ENCODE data around the gene FAM124B.

Gene FAM124B

DNA sequence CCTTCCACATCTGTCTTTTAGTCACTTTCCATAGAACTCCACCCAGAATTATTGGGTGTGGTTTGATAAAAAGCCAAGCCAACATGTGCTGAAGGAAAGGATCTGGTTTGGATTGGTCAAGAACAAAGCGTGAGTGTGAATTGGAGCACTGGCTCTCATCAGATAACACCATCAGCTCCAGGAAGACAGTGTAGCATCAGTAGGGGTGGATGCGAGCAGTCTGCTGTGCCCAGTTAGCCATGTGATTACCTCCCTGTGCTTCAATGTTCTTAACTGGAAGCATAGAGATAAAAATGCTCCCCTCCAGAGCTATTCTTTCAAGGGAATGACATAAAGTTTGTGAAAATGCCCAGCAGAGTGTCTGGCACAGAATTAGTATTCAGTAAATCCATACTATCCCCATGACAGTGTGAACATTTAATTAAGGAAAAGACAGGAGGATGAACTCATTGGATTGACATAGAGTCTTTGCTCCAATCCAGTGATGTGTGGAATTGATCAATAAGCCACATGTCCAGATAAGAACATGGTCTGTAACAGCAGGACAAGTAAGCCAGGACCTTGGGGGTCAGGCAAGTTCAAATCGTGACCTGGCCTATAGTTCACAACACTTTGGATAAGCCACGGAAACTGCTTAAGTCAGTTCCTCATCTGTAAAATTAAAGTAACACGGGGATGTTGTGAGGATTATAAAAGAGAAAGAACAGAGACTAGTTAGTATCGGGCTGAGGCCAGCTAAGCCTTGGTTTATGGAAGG lies 68.0 kb downstream of the FAM124B start:
- no peak for DNase-seq

DNA sequence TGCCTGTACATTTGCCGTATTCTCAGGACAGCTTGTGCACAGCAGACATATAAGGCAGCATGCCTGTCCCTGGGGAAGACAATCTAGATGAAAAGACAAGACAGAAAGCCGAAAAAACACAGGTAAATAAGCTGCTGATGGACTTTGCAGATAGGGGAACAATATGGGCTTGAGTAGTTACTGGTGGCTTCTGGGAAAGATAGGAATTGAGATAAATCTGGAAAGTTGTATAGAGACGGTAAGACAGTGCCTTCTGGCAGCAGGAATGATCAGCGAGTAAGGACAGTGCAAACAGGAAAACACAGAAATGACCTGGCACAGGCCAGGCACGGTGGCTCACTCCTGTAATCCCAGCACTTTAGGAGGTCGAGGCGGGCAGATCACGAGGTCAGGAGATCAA lies 70.2 kb downstream of the FAM124B start:
- no peak for DNase-seq

DNA sequence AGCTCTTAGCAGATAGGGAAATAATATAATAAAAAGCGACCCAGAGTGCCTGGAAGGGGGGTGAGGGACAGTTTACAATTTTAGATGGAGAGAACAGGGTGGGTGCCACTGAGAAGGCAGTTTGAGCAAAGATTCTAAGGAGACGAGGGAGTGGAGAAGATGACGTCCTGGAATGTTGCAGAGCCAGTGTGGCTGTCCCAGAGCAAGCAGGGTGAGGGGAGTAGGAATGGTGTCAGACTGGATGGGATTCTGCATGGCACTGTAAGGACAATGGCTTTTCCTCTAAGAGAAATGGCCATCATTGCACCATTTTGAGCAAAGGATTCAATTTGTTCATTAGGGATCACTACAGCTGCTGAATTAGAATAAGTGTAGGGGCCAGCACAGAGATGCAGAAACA lies 73.1 kb downstream of the FAM124B start:
- DNase-seq, result no peak

Measured in activated CD4-positive, alpha-beta T cell treated with anti-CD3 and anti-CD28 coated beads, Interleukin-10, Interleukin-2, amounts not matched to agents 100 ng/mL and 50 ng/mL, durations not matched to agents 16 hours and 8 hours (primary cell).